PC-9 (cell line): ENCODE results near the gene TMEM266. TPM values are rescaled to one million over a fixed set of nuclear protein-coding genes. Genes with fewer than 3 reads are reported as not detected.

Experiments used
- BruUV-seq: library from RNA; stranded (reverse); fragments of 400-500 nt; replicated peaks from 2 replicates; lab custom pipeline; 2021; lab: Mats Ljungman, UMichigan
- CTCF ChIA-PET: fragments of 300-600 bp; sonication (Branson Sonifier 250); formaldehyde crosslinking; loops from one replicate; lab custom pipeline; 2022; ENCODE audit warnings: antibody characterized with exemption; lab: Charles Lee
- POLR2A ChIA-PET: fragments of 300-600 bp; sonication (Branson Sonifier 250); formaldehyde crosslinking; loops from one replicate; lab custom pipeline; 2022; ENCODE audit warnings: antibody characterized with exemption; ENCODE audit not compliant: unreplicated experiment; lab: Charles Lee
- DNase-seq, 2 experiments: peaks; one replicate each; pipeline versions ENCODE4 v3.0.0 to v3.0.0-alpha.2; 2015 to 2022; ENCODE audit warnings: mixed read lengths in 1 of 2
- H2AFZ ChIP-seq: fragments of 200-600 bp; sonication (generic); 2 replicates; pipeline ENCODE4 v1.8.1; 2017; ENCODE audit warnings: antibody characterized with exemption
- H3F3A ChIP-seq: fragments of 200-600 bp; sonication (generic); 2 replicates; pipeline ENCODE4 v1.8.1; 2017; ENCODE audit warnings: antibody characterized with exemption, mild to moderate bottlenecking, low read depth; ENCODE audit not compliant: insufficient read depth
- H3K27ac ChIP-seq: fragments of 200-600 bp; sonication (generic); 2 replicates; pipeline ENCODE4 v1.6.1; 2016; ENCODE audit warnings: mixed run types
- H3K27me3 ChIP-seq: fragments of 200-600 bp; sonication (generic); 2 replicates; pipeline ENCODE4 v1.6.1; 2016; ENCODE audit warnings: low read depth, mixed run types; ENCODE audit not compliant: insufficient read depth
- H3K36me3 ChIP-seq: fragments of 200-600 bp; sonication (generic); 2 replicates; pipeline ENCODE4 v1.6.1; 2016; ENCODE audit warnings: low read depth, mixed run types
- H3K4me1 ChIP-seq: fragments of 200-600 bp; sonication (generic); replicated peaks from 2 replicates; pipeline ENCODE4 v1.6.1; 2016; ENCODE audit warnings: mixed run types; ENCODE audit not compliant: insufficient read depth
- H3K4me2 ChIP-seq: fragments of 200-600 bp; sonication (generic); 2 replicates; pipeline ENCODE4 v1.6.1; 2017; ENCODE audit warnings: mixed run types
- H3K4me3 ChIP-seq: fragments of 200-600 bp; sonication (generic); 2 replicates; pipeline ENCODE4 v1.6.1; 2016; ENCODE audit warnings: mixed run types
- H3K79me2 ChIP-seq: fragments of 200-600 bp; sonication (generic); 2 replicates; pipeline ENCODE4 v1.6.1; 2017; ENCODE audit warnings: low read depth, mixed run types
- H3K9me2 ChIP-seq: fragments of 200-600 bp; sonication (generic); 2 replicates; pipeline ENCODE4 v1.8.1; 2017; ENCODE audit warnings: mild to moderate bottlenecking; ENCODE audit not compliant: insufficient read depth
- H3K9me3 ChIP-seq: fragments of 200-600 bp; sonication (generic); 2 replicates; pipeline ENCODE4 v1.8.1; 2016; ENCODE audit warnings: low read depth; ENCODE audit not compliant: insufficient read depth
- H4K20me1 ChIP-seq: fragments of 200-600 bp; sonication (generic); 2 replicates; pipeline ENCODE4 v1.8.1; 2017; ENCODE audit not compliant: insufficient read depth
- EZH2 ChIP-seq: fragments of 200-600 bp; sonication (generic); IDR thresholded peaks from 2 replicates; pipeline ENCODE4 v1.8.0; 2017; ENCODE audit warnings: antibody characterized with exemption, low read depth
- intact Hi-C: fragments of 100-400 bp; cut with micrococcal nuclease; formaldehyde crosslinking; loops from one replicate; pipeline ENCODE4 v1.10.0; 2022; ENCODE audit not compliant: unreplicated experiment
- total RNA-seq: library from RNA; stranded (reverse); gene quantifications from 2 replicates; pipeline ENCODE4 v1.2.3, GENCODE V29; 2021
- TF ChIP-seq, protein P1 (sequence below): fragments of 200-600 bp; sonication (generic); conservative IDR thresholded peaks from 2 replicates; pipeline ENCODE4 v1.6.1; 2017; ENCODE audit warnings: mixed run types, antibody characterized with exemption, mild to moderate bottlenecking, moderate library complexity

The TMEM266 gene
- total RNA-seq, 1 experiment from 2014 or later, result 0.41 TPM

DNA sequence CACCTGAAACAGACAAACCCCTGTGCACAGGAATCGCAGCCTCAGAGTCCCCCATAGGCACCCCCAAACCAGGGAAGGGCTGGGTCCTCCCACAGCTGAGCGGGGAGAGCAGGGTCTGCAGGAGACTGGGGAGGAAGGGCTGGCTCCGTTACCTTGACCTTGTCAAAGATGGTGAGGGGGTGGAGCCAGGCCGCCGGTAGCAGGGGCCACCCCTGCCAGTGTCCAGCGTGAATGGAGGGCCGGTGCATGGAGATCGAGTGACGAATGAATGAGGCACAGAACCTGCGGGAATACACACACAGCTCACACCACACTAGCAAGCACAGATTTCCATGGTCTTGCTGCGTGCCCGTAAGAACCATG is 102.2 kb downstream of the TMEM266 start:
- no peak for DNase-seq
- Histone ChIP-seq H3K4me2 (no peak overlapping the region), H3K4me3 (no peak overlapping the region), H3K9me2 (no peaks in the 10 kb centered on the region), H3F3A (no peaks in the 10 kb centered on the region), H4K20me1 (no peaks in the 10 kb centered on the region), H3K79me2 (no peaks in the 10 kb centered on the region), H3K36me3 (no peaks in the 10 kb centered on the region), H2AFZ (no peak overlapping the region), H3K27ac (no peak overlapping the region), H3K9me3 (no peaks in the 10 kb centered on the region), H3K27me3 (no peaks in the 10 kb centered on the region; the same call in 1 of the 2 replicates), H3K4me1 (no peaks in the 10 kb centered on the region)
- CTCF ChIA-PET, result no interaction called here
- POLR2A ChIA-PET, result no interaction called here
- BruUV-seq, result no TSS peak
- TF ChIP-seq, protein P1, sequence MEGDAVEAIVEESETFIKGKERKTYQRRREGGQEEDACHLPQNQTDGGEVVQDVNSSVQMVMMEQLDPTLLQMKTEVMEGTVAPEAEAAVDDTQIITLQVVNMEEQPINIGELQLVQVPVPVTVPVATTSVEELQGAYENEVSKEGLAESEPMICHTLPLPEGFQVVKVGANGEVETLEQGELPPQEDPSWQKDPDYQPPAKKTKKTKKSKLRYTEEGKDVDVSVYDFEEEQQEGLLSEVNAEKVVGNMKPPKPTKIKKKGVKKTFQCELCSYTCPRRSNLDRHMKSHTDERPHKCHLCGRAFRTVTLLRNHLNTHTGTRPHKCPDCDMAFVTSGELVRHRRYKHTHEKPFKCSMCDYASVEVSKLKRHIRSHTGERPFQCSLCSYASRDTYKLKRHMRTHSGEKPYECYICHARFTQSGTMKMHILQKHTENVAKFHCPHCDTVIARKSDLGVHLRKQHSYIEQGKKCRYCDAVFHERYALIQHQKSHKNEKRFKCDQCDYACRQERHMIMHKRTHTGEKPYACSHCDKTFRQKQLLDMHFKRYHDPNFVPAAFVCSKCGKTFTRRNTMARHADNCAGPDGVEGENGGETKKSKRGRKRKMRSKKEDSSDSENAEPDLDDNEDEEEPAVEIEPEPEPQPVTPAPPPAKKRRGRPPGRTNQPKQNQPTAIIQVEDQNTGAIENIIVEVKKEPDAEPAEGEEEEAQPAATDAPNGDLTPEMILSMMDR, result no peak
- TF ChIP-seq EZH2, result no peak
- intact Hi-C loops, result no loop called here

DNA sequence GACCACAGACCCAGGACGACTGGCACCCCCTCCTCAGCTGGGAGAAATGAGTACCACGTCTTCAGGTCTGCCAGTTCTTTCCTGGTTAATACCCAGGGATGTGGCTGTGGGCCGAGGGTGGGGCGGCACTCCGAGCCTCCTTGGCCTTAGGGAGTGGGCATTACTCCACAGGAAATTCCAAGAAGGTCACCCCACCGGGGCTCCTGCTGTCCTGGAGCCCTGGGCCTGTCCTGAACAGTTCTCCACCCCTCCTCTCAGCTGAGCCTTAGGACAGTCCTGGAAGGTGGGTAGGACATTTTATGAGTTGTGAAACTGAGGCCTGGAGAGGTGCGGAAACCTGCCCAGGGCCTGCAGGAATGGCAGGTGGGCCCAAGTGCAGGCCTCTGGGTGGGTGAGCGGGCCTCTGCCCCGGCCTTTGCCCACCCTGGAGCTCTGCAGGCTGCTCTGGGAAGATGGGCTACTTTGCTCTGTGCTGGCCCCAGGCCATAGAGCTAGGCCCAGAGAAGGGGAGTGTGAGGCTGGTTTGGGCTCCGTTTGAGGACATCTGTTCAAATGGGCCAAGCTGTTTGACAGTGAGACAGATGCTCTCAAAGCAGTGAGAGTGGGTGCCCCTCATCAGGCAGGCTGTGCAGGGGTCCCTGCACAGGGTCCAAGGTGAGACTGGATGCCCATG is 103.1 kb downstream of the TMEM266 start:
- TF ChIP-seq, protein P1, result no peak
- no peak for TF ChIP-seq EZH2
- Histone ChIP-seq H3F3A (no peaks in the 10 kb centered on the region), H3K27ac (no peak overlapping the region), H3K79me2 (no peaks in the 10 kb centered on the region), H2AFZ (no peak overlapping the region), H3K27me3 (no peaks in the 10 kb centered on the region), H3K4me1 (no peaks in the 10 kb centered on the region), H3K4me3 (no peak overlapping the region), H3K36me3 (no peaks in the 10 kb centered on the region), H3K9me2 (no peaks in the 10 kb centered on the region), H3K4me2 (no peak overlapping the region), H4K20me1 (no peaks in the 10 kb centered on the region), H3K9me3 (no peaks in the 10 kb centered on the region)
- intact Hi-C loops, result no loop called here
- ChIA-PET POLR2A (no interaction called here), CTCF (no interaction called here)
- BruUV-seq, result no TSS peak
- no peak for DNase-seq

DNA sequence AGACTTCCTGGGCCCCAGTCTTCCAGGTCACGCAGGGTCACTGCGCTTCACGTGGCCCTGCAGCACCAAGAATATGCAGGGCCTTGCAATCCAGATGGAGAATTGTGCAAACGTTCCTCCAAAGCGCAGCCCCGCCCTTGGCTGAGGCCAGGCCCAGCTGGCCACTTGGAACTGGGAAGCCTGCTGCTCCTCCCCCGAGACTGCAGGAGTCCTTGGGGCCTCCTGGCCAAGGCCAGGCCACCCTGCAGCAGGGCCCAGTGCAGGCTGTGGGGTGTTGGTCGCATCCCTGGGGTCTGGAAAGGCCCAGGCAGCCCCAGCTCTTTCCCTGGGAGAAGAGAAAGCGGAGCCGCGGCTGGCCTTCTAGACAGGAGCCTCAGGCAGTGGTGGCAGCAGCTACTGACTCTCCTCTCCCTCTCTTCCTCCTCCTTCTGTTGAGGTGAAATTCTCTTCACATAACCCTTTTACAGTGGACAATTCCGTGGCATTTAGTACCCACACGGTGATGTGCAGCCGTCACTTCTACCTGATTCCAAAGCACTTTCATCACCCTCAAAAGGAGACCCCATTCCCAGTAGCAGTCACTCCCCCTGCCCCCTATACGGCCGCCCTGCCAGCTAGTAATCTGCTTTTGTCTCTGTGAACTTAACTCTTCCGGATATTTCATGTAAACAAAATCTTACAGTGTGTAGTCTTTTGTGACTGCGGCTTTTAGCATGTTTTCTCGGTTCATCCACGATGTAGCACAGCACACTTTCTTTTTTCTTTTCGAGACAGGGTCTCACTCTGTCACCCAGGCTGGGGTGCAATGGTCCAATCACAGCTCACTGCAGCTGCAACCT is 103.9 kb downstream of the TMEM266 start:
- Histone ChIP-seq H3K27ac (no peak overlapping the region), H3K9me2 (no peaks in the 10 kb centered on the region), H3K9me3 (no peaks in the 10 kb centered on the region), H3K4me3 (no peak overlapping the region), H3K4me2 (no peak overlapping the region), H2AFZ (no peak overlapping the region), H3F3A (no peaks in the 10 kb centered on the region), H4K20me1 (no peaks in the 10 kb centered on the region), H3K36me3 (no peaks in the 10 kb centered on the region), H3K4me1 (no peaks in the 10 kb centered on the region), H3K27me3 (no peaks in the 10 kb centered on the region), H3K79me2 (no peaks in the 10 kb centered on the region)
- TF ChIP-seq, protein P1, result no peak
- no peak for TF ChIP-seq EZH2
- ChIA-PET CTCF (no interaction called here), POLR2A (interaction anchor here (0.5 to 0.6 kb wide), 2 partner anchors 327 to 503 kb away, joined by 3 to 6 read pairs; no protein-coding TSS in a partner anchor)
- BruUV-seq, result no TSS peak
- intact Hi-C loops, result no loop called here
- DNase-seq, result no peak
